Mammary epithelial cell (primary cell): ENCODE measurements around the gene BCR.

Source experiments
- EZH2 ChIP-seq: IDR thresholded peaks from 2 replicates; pipeline ENCODE4 v1.6.1; 2012; ENCODE audit warnings: low read length, inconsistent platforms, borderline replicate concordance
- TF ChIP-seq, protein P1 (sequence below), 2 donors: IDR thresholded peaks in 1 of 2; conservative IDR thresholded peaks in 1 of 2; 2 replicates each; pipeline ENCODE4 v1.5.1; 2011 to 2012; ENCODE audit warnings: inconsistent platforms in 2 of 2, low read length in 2 of 2, mild to moderate bottlenecking in 2 of 2, control low read depth in 1 of 2, low read depth in 1 of 2; ENCODE audit not compliant: insufficient read depth in 1 of 2; ENCODE audit errors: extremely low read depth in 1 of 2

DNA sequence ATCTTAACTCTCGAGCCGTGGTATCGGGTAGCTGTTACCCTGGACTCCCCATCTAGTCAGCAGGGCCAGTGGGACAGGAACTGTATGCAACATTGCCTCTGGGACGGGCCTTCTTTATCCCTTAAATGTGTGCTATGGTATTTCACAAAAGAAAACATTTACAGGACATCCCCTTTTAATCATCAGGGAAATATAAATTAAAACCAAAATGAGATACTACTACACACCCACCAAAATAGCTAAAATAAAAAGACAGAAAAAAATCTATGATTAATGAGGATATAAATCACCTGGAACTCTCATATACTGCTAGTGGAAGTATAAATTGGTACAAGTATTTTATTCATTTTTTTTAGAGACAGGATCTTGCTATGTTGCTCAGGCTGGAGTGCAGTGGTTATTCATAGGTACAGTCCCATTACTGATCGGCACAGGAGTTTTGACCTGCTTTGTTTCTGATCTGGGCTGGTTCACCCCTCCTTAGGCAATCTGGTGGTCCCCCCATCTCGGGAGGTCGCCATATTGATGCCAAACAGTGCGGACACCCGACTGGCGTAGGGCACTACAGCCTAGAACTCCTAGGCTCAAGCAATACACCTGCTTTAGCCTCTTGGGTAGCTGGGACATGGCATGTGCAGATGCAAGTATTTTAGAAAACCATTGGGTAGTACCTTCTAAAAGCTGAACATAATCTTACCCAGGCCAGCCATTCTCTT is 47.8 kb upstream of the BCR start:
- TF ChIP-seq, protein P1, sequence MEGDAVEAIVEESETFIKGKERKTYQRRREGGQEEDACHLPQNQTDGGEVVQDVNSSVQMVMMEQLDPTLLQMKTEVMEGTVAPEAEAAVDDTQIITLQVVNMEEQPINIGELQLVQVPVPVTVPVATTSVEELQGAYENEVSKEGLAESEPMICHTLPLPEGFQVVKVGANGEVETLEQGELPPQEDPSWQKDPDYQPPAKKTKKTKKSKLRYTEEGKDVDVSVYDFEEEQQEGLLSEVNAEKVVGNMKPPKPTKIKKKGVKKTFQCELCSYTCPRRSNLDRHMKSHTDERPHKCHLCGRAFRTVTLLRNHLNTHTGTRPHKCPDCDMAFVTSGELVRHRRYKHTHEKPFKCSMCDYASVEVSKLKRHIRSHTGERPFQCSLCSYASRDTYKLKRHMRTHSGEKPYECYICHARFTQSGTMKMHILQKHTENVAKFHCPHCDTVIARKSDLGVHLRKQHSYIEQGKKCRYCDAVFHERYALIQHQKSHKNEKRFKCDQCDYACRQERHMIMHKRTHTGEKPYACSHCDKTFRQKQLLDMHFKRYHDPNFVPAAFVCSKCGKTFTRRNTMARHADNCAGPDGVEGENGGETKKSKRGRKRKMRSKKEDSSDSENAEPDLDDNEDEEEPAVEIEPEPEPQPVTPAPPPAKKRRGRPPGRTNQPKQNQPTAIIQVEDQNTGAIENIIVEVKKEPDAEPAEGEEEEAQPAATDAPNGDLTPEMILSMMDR (conservative IDR thresholded peaks at IDR 0.05 in 1 of 2, IDR thresholded peaks at IDR 0.05 in 1 of 2; ENCODE audit: extremely low read depth in 1 of 2, insufficient read depth in 1 of 2, low read depth in 1 of 2, low read length in 2 of 2) = no peak
- no peak for TF ChIP-seq EZH2
